ES-I3 (cell line): ENCODE measurements around the gene CYP17A1.
"Not testable (repeated sequence)": the region's sequence is repeated elsewhere in the genome, so short reads cannot be mapped to it uniquely, and the experiment has no call there.

Experiments
- H3K36me3 ChIP-seq: 2 replicates; pipeline ENCODE4 v1.6.1; 2013; ENCODE audit warnings: mild to moderate bottlenecking, low read length, control low read depth, moderate library complexity; ENCODE audit not compliant: insufficient read depth
- H3K4me1 ChIP-seq: 2 replicates; pipeline ENCODE4 v1.6.1; 2013; ENCODE audit warnings: mild to moderate bottlenecking, control low read depth, low read length; ENCODE audit not compliant: insufficient read depth
- H3K9ac ChIP-seq: 2 replicates; pipeline ENCODE4 v1.6.1; 2013; ENCODE audit warnings: low read depth, mild to moderate bottlenecking, low read length, moderate library complexity
- H3K9me3 ChIP-seq: 2 replicates; pipeline ENCODE4 v1.6.1; 2013; ENCODE audit warnings: mild to moderate bottlenecking, low read length, moderate library complexity; ENCODE audit not compliant: control insufficient read depth, insufficient read depth

The CYP17A1 gene, protein sequence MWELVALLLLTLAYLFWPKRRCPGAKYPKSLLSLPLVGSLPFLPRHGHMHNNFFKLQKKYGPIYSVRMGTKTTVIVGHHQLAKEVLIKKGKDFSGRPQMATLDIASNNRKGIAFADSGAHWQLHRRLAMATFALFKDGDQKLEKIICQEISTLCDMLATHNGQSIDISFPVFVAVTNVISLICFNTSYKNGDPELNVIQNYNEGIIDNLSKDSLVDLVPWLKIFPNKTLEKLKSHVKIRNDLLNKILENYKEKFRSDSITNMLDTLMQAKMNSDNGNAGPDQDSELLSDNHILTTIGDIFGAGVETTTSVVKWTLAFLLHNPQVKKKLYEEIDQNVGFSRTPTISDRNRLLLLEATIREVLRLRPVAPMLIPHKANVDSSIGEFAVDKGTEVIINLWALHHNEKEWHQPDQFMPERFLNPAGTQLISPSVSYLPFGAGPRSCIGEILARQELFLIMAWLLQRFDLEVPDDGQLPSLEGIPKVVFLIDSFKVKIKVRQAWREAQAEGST

DNA sequence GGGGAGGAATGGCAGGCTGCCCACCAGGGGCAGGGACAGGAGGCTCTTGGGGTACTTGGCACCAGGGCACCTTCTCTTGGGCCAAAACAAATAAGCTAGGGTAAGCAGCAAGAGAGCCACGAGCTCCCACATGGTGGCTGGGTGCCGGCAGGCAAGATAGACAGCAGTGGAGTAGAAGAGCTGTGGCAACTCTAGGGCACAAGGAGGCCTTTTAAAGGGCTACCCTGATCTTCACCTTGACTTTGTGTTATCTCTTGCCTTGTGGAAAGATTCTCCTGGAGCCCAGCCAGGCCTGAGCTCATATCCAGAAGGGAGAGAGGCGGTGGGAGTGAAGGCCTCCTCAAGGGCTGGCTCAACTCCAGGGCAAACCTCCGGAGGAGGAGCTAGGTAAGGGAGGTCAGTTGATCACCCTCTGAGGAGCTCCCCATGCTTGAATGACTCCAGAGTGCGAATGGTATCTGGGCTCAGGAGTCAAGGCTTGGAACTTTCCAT lies at the start of gene CYP17A1:
Gene CYP17A1, minus strand, starts transcription at position 184 of the 492 bp plus-strand sequence. Its CDS starts 52 bp downstream, at position 132.
- Histone ChIP-seq H3K9ac (no peak within 1 kb of the TSS), H3K4me1 (no peaks in the 10 kb centered on the region), H3K9me3 (no peaks in the 10 kb centered on the region; the same call in 1 of the 2 replicates), H3K36me3 (no peaks in the 10 kb centered on the region)

DNA sequence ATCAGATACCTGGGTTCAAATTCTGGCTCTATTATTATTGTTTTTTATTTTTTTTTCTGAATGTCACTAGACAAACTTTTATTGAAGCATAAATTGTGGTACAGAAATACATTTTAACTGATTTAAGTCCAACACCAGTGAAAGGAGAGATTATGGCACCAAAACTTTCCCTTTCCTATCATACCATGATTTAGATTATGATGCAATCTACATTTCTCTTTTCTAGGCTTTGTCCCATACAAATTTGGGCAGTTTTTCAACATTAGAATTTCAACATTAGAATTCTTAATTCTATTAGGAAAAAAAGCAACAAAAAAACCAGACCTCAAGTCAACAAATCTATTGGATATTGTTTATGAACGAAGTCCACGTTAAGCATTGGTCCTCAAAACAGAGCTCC lies 43.0 kb upstream of the CYP17A1 start:
- Histone ChIP-seq H3K36me3 (0 out of 2 replicates have a peak, but pooled peaks cover 2% of the 10 kb centered on the region), H3K9me3 (no peaks in the 10 kb centered on the region), H3K4me1 (no peaks in the 10 kb centered on the region), H3K9ac (no peak overlapping the region)

- H3K4me1 ChIP-seq = no peaks in the 10 kb centered on the region
- H3K9ac ChIP-seq = no peak overlapping the region
- no peaks in the 10 kb centered on the region for H3K9me3 ChIP-seq
- 0 out of 2 replicates have a peak, but pooled peaks cover 2% of the 10 kb centered on the region for H3K36me3 ChIP-seq
Measured at GRCh38 chr10:102878629-102879028, 41.4 kb upstream of the CYP17A1 start.

DNA sequence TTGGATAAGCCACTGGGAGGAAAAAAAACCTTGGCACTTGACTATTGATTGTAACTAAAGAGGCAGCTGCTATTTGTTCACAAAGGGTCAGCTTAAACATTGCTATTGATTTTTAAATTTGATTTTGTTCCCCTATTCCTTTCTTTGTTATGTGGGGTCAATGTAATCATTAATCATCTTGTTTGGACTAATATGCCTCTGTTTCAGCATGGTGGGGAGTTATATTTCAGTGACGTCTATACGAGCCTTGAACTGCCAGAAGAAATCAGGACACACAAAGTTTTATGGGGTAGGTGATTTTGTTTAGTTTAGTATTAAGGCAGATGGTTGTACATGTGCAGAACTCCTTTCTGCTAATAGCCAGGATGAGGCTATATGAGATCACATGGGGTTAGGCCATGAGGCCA lies 39.5 kb upstream of the CYP17A1 start:
- no peak overlapping the region for H3K9ac ChIP-seq
- no peaks in the 10 kb centered on the region for H3K9me3 ChIP-seq
- H3K4me1 ChIP-seq = no peaks in the 10 kb centered on the region
- H3K36me3 ChIP-seq = 0 out of 2 replicates have a peak, but pooled peaks cover 2% of the 10 kb centered on the region

- Histone ChIP-seq H3K4me1 (no peaks in the 10 kb centered on the region), H3K9me3 (no peaks in the 10 kb centered on the region), H3K36me3 (no peaks in the 10 kb centered on the region), H3K9ac (no peak overlapping the region)
Measured at GRCh38 chr10:102872163-102872562, 35.0 kb upstream of the CYP17A1 start.

- no peaks in the 10 kb centered on the region for H3K36me3 ChIP-seq
- H3K9ac ChIP-seq = peak overlapping the region; percentile 71
- no peaks in the 10 kb centered on the region for H3K9me3 ChIP-seq
- H3K4me1 ChIP-seq = no peaks in the 10 kb centered on the region
Measured at GRCh38 chr10:102870221-102870620, 33.0 kb upstream of the CYP17A1 start.

- Histone ChIP-seq H3K4me1 (no peaks in the 10 kb centered on the region), H3K36me3 (no peaks in the 10 kb centered on the region), H3K9ac (peak within 1 kb of the TSS; percentile 71), H3K9me3 (no peaks in the 10 kb centered on the region)
Measured at GRCh38 chr10:102869258-102870198, 32.3 kb upstream of the CYP17A1 start, which contains the start of gene AS3MT. AS3MT (plus strand) TSS chr10:102869470; CDS start chr10:102869593, 123 bp downstream.

- Histone ChIP-seq H3K9ac (peak overlapping the region; percentile 71), H3K9me3 (no peaks in the 10 kb centered on the region), H3K4me1 (no peaks in the 10 kb centered on the region), H3K36me3 (no peaks in the 10 kb centered on the region)
Measured at GRCh38 chr10:102868911-102869257, 31.7 kb upstream of the CYP17A1 start.

GRCh38 chr10:102865620-102866019 lies 28.4 kb upstream of the CYP17A1 start:
- Histone ChIP-seq H3K9me3 (no peaks in the 10 kb centered on the region), H3K4me1 (no peaks in the 10 kb centered on the region), H3K9ac (no peak overlapping the region), H3K36me3 (no peaks in the 10 kb centered on the region)

- no peaks in the 10 kb centered on the region for H3K9me3 ChIP-seq
- H3K36me3 ChIP-seq = no peaks in the 10 kb centered on the region
- no peak overlapping the region for H3K9ac ChIP-seq
- H3K4me1 ChIP-seq = no peaks in the 10 kb centered on the region
Measured at GRCh38 chr10:102863660-102864059, 26.4 kb upstream of the CYP17A1 start.

DNA sequence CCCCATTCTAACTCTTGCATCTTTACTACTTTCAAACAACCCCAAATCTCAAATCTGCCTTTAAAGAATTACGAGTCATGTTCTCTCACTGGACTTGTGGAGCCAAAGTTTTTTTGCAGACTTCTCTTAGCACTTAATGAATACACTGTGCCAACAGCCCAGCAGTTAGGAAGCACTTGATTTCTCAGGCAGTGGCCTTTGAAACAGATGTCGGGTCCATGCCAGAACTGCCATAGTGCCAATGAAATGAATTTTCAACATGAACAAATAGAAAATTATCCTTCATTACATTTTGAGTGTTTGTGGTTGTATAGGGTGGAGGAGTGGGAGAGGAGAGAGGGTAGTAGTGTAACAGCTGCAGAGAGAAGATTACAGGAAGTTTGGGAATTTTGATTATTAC lies 22.7 kb upstream of the CYP17A1 start:
- H3K9ac ChIP-seq = no peak overlapping the region
- H3K9me3 ChIP-seq = no peaks in the 10 kb centered on the region
- peaks cover 18% of the 10 kb centered on the region for H3K4me1 ChIP-seq
- no peaks in the 10 kb centered on the region for H3K36me3 ChIP-seq

- Histone ChIP-seq H3K9me3 (no peaks in the 10 kb centered on the region), H3K4me1 (peaks cover 18% of the 10 kb centered on the region), H3K9ac (no peak overlapping the region), H3K36me3 (no peaks in the 10 kb centered on the region)
Measured at GRCh38 chr10:102856758-102857424, 19.7 kb upstream of the CYP17A1 start.

DNA sequence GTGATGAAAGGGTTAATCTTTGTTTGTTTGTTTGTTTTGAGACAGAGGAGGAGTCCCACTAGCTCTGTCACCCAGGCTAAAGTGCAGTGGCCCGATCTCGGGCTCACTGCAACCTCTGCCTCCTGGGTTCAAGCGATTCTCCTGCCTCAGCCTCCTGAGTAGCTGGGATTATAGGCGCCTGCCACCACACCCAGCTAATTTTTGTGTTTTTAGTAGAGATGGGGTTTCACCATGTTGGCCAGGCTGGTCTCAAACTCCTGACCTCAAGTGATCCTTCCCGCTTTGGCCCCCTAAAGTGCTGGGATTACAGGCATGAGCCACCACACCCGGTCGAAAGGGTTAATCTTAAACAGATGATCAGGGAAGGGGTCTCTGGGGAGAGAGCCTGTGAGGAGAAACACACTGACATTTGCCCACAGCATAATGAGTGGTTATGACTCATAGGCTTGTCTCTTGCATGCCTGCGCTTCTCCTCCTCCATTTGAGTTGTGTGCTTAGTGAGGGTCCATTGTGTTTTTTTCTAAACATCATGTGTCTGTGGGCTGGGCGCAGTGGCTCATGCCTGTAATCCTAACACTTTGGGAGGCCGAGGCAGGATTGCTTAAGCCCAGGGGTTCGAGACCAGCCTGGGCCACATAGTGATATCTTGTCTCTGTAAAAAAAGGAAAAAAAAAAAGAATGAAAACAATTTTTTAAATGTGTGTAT lies 18.7 kb upstream of the CYP17A1 start:
- H3K9me3 ChIP-seq, H3K36me3 ChIP-seq: not testable (repeated sequence)
- Histone ChIP-seq H3K9ac (peak overlapping the region; percentile 14; the same call in 1 of the 2 replicates), H3K4me1 (peaks cover 18% of the 10 kb centered on the region)
